Stimulated activated naive CD4-positive, alpha-beta T cell (primary cell): ENCODE data around the gene SPPL2A.

Source experiments
- DNase-seq, 6 experiments: peaks; one replicate each; lab custom pipeline; 2025; lab: John Stamatoyannopoulos, UW

SPPL2A gene

DNA sequence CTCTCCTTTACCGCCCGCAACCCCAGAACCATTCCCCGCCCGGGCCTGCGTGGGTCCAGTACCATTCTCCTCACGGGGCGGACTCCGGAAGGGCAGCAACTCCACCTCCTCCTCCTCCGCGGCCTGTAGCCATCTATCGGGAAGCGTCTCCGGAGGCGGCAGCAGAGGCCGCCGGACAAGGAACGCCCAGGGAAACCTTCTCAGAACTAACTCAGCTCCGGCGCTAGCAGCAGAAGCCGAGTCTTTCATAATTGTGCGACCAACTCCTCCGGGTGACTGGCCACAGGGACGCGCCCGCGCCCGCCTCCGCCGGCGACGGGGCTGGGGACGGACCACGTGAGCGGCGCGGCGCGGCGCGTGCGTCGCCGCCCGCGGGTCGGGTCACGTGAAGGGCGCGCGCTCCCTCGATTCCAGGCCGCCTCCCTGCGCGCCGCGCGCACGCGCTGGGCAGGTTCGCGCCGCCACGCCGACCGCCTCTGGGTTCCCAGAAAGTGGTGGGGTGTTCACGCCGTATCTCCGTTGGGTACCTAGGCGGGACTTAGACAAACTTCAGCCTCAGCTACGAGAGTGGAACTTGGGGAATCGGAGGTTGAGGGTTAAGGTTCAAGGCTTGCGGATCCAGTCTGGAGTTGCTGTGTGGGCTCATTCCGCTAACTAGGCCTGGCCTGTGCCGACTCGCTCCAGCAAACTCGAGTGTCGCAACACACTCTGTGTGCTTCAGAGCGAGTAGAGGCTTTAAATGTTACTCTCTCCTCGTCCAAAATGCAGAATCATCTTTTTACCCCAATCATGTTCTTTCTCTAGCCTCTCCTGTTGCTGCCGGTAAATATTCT lies 78.8 kb downstream of the SPPL2A start, which contains the start of gene TRPM7:
Gene TRPM7 (minus strand): TSS at position 329 of the 833 bp plus-strand sequence. CDS start 264 bp downstream, at position 65.
- peak; percentile 78 to 90 (median 84) for DNase-seq

DNA sequence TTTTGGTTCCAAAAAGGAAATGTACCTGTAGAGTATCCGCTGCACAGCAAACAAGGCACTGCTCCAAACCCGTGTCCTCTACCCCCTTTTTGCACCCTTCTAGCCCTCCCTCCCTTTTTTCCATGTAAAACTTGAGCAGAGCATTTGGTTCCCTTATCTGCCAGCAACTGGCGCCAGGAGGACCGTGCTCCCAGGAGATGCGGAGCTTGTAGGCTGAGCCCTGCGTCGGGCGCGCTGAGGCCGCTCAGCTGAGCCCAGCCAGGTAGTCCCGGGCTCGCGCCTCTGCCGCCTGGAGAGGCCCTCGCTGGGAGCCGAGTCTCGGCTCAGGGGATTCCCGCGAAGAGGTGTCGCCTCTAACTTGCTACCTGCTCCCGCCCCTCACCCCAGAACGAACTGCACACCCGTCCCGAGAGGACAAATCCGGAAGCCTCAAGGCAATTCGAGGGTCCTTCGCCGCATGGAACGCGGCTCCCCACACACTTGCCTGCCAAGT lies 79.5 kb downstream of the SPPL2A start:
- peak in 5 of 6 experiments; percentile 65 to 81 (median 75) for DNase-seq

DNA sequence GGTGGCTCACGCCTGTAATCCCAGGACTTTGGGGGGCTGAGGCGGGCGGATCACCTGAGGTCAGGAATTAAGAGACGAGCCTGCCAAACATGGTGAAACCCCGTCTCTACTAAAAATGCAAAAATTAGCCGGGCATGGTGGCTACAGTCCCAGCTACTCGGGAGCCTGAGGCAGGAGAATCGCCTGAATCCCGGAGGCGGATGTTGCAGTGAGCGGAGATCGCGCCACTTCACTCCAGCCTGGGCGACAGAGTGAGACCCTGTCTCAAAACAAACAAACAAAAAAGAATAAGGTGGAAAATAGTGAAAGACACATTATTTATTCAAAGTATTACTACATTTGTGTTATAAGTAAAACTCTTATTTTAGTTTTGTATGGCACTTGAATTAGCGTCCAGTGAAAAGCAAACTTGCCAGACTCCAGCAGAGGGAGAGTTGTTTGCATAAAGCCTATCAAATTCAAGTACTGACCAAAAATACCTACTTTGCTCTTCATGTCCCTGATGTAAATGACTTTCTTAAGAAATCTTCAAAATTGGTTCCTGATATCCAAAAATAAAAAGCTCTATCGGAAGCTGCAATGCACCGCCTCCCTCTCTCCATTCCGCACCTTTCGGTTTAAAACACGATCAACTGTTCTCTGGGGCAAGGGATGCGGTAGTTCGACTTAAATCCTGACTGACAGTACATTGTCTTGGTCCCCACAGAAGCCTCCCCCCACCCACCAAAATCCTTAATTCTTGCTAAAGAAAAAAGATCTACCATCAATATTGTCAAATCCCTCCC lies 80.1 kb downstream of the SPPL2A start:
- no peak for DNase-seq

DNA sequence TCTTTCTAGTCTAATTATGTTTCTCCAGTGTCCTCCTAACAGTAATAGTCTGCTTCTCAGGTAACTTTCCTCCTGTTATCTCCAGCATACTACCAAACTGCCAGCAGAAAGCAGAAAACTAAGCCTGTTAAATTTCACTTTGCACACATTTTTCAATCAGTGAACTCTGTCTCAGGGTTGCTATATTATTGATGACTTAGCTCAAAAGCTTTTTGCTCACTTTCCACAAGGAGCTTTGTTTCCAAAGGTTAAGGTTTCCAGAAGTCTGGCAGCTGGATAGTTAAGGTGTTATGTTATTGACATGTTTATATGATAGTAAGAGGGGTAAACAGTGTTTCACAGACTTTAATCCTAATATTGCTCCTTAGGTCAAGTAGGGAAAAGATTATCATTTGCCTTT lies 84.0 kb downstream of the SPPL2A start:
- DNase-seq = no peak

DNA sequence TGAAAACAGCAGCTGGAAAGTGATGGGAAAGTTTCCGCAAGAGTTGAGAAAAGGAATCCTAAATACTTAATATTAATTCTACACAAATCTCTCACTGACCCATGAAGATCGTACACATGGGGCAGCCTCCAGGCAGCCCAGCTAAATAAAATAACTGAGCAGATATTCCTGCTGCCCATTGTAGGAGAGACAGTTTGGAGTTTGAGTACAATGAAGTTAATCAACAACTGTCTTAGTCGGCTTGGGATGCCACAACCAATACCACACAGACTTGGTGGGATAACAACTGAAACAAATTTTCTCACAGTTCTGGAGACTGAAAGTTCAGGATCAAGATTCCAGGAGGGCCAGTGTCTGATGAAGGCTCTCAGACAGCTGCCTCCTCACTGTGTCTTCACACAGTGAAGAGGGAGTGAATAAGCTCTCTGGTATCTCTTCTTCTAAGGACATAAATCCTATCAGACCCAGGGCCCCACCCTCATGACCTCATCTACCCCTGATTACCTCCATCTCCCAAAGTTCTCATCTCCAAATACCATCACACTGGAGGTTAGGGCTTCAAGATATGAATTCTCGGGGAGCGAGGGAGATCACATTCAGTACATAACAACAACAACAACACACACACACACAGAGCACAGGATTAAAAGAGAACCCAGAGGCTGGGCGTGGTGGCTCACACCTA lies 88.6 kb downstream of the SPPL2A start:
- DNase-seq = no peak

DNA sequence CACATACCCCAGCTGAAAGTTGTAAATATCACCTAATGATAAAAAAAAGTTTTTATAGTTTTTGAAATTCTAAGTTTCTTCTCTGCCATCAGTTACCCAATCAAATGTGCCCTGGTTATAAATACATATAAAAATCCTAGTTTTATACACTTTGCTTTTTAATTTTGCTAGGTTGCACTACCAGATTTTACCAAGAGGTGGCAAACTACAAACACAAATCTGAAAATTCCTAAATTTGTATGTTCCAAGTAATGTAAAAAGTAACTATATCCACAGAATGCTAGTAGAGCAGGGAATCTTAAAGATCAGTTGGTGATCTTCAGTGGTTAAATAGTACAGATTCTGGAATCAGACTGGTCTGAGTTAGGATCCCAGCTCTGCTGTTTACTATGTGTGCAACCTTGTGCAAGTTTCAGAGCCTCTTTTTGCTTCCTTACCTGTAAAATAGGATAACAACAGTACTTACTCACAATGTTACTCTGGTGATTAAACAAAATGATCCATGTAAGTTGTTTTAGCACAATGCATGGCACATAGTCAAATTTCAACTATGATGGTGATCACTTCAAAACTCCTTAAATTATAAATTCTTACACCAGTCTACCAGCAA lies 89.9 kb downstream of the SPPL2A start:
- peak in 2 of 6 experiments; percentile 19 to 43 for DNase-seq

DNA sequence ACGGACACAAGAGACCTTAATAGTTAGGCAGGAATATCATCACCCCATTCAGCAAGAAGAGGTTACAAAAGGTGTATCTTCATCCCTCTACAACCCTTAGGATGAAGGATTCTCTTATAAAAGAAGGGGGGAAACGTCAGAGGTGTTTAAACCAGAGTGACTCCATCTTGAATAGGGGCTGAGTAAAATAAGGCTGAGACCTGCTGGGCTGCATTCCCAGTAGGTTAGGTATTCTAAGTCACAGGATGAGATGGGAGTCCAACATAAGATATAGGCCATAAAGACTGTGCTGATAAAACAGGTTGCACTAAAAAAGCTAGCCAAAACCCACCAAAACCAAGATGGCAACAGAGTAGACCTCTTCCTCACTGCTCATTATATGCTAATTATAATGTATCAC lies 95.4 kb downstream of the SPPL2A start:
- no peak for DNase-seq

DNA sequence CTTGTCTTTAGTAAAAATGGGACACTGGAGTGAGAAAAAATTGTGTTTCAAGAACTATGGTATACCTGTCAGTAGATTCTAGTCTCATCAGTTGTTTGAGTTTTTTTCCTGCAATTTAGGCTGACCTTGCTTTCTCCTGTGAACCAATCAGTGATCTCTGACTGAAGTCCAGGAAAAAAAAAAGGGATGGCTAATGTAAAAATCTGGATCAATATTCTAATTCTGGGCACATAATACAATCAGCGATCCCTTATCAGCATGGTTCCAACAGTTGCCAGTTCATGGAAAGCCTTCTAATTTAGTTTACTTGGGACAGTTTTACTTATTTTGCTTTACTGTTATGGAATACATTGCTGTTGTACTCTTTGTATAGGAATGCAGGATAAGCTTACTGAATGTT lies 95.9 kb downstream of the SPPL2A start:
- DNase-seq = no peak

DNA sequence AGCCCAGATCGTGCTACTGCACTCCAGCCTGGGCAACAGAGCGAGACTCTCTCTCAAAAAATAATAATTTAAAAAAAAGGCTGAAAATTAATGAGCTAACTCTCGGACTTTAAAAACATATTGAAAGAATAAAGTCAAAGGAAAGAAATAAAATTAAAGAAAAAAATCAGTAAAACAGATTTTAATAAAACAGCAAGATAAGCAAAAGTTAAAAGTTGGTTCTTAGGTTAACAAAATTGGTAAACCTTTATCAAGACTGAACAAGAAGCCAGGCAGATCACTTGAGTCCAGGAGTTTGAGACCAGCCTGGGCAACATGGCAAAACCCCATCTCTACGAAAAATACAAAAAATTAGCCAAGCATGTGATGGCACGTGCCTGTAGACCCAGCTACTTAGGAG lies 99.6 kb downstream of the SPPL2A start:
- no peak for DNase-seq

DNA sequence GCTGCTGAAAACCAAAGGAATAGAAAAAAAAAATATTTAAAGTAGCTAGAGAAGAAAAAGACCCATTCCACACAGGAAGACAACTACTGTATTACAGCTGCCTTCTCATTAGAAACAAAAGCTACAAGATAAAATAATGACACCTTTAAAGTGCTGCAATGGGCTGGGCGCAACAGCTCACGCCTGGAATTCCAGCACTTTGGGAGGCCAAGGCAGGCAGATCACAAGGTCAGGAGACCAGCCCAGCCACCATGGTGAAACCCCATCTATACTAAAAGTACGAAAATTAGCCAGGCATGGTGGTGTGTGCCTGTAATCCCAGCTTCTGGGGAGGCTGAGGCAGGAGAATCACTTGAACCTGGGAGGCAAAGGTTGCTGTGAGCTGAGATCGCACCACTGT lies 110.0 kb downstream of the SPPL2A start:
- DNase-seq = no peak

DNA sequence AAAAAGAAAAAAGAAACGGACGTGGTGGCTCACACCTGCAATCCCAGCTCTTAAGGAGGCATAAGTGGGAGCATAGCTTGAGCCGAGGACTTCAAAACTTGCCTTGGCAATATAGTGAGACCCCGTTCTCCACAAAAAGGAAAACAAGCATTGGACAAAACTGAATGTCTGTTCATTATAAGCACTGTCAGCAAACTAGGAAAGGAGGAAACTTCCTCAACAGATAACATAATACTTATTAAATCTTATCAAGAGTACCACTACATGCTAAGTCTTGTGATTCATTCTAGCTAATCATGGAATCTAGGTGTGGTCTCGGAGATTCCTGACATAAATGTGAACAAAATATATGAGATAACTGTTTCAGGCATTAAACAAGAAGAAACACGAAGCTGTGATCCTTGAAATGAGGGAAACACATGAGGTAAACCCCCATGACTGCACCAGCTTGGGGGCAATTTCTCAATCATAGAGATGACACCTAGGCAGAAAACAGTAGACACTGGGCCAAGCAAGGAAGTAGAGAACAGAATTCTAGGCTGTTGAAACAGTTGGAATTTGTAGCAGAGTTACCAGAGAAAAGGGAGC lies 112.3 kb downstream of the SPPL2A start:
- no peak for DNase-seq

DNA sequence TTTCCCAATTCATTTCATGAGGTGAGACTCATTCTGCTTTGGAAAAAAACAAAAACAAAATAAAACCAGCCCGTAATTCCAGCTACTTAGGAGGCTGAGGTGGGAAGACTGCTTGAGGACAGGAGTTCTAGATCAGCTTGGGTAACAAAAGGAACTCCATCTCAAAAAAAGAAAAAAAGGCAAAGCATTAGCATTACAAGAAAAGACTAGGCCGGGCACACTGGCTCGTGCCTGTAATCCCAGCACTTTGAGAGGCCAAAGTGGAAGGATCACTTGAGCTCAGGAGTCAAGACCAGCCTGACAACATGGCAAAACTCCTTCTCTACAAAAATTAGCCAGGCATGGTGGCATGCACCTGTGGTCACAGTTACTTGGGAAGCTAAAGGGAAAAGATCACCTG lies 112.8 kb downstream of the SPPL2A start:
- DNase-seq = no peak
